Stimulated activated CD4-positive, alpha-beta T cell treated with anti-CD3 and anti-CD28 coated beads, Interleukin-1b, Interleukin-23, amount 100 ng/mL, for 24 hours (primary cell): ENCODE data around the gene XAGE3.
"Not testable (repeated sequence)": the region's sequence is repeated elsewhere in the genome, so short reads cannot be mapped to it uniquely, and the experiment has no call there.

Experiments
- DNase-seq, 4 experiments: peaks; one replicate each; pipeline ENCODE4 v3.0.0-alpha.2; 2020; ENCODE audit warnings: low read depth in 4 of 4, low spot score in 1 of 4

Gene XAGE3

GRCh38 chrX:52867610-52868348, at the start of gene XAGE3:
Gene XAGE3, minus strand, starts transcription at chrX:52868083. Its CDS starts 950 bp downstream, at chrX:52867133.
- DNase-seq: no peak

DNA sequence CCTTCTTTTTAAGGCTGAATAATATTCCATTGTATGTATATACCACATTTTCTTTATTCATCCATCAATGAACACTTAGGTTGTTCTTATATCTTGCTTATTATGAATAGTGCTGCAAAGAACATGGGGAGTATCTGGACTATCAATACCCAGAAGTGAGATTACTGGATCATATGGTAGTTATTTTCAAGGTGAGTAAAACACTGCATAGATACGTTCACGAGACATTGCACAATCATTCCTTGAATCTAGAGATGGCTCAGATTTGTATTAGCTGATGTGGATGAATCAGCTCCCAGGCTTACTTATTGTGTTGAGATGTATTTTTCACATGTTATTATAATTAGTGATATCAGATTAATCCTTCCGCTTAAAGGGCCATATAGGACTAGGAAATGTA, 46.8 kb upstream of the XAGE3 start:
- not testable (repeated sequence) for DNase-seq

DNA sequence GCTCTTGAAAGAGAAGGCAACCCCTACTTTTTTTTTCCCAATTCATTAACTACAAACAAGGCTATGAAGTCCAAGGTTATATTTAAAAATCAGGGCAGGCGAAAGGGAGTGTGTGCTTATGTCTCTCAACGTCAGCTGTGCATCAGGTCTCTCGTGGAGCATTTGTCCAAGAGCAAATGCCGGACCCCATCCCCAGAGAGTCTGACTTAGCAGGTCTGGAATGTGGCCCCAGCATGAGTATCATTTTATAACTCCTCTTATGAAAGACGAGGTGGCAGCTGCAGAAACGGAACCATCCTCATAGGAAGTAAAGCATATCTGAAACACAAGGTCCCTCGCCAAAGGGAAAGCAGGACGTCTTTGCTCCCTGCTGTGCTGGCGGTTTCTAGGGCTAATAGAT, 45.8 kb upstream of the XAGE3 start:
- not testable (repeated sequence) for DNase-seq

GRCh38 chrX:52909313-52909969, 41.6 kb upstream of the XAGE3 start:
- DNase-seq: not testable (repeated sequence)

- not testable (repeated sequence) for DNase-seq
Measured at GRCh38 chrX:52907900-52908299, 40.0 kb upstream of the XAGE3 start.

DNA sequence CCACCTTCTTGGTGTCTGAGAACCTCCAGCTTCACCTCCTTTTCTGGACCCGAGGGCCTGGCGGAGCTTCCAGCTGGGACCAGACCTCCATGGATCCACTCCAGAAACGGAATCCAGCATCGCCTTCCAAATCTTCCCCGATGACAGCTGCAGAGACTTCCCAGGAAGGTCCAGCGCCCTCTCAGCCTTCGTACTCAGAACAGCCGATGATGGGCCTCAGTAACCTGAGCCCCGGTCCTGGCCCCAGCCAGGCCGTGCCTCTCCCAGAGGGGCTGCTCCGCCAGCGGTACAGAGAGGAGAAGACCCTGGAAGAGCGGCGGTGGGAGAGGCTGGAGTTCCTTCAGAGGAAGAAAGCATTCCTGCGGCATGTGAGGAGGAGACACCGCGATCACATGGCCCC, 39.3 kb upstream of the XAGE3 start:
- not testable (repeated sequence) for DNase-seq

DNA sequence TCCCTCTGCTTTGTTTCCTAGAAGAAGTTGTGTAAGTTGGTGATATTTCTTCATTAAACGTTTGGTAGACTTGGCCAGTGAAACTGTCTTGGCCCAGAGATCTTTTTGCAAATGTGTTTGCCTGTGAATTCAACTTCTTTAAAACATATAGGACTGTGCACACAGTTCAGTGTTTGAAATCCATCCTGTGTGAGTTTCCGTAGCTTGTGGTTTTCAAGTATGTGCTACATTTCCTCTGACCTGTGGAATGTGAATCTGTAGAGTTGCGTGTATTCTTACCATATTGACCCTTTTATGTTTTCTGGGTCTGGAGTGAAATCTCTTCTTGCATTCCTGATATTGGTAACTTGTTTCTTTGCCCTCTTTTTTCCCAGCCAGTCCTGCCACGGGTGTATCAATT, 38.2 kb upstream of the XAGE3 start:
- DNase-seq: not testable (repeated sequence)

DNA sequence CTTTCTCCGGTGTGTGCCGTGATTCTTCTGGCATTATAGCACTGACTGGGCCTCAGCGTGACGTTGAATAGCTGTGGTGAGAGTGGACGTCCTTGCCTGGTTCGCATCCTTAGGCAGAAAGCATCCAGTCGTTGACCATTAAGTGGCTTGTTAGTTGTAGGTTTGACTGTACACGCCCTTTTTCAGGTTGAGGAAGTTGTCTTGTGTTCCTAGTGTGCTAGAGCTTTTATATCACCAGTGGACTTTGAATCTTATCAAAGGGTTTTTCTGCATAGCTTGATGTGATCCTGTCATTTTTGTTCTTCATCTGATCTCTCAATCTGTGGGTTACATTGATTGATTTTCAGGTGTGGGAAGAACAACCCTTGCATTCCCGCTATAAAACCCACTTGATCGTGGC, 37.6 kb upstream of the XAGE3 start:
- not testable (repeated sequence) for DNase-seq

DNA sequence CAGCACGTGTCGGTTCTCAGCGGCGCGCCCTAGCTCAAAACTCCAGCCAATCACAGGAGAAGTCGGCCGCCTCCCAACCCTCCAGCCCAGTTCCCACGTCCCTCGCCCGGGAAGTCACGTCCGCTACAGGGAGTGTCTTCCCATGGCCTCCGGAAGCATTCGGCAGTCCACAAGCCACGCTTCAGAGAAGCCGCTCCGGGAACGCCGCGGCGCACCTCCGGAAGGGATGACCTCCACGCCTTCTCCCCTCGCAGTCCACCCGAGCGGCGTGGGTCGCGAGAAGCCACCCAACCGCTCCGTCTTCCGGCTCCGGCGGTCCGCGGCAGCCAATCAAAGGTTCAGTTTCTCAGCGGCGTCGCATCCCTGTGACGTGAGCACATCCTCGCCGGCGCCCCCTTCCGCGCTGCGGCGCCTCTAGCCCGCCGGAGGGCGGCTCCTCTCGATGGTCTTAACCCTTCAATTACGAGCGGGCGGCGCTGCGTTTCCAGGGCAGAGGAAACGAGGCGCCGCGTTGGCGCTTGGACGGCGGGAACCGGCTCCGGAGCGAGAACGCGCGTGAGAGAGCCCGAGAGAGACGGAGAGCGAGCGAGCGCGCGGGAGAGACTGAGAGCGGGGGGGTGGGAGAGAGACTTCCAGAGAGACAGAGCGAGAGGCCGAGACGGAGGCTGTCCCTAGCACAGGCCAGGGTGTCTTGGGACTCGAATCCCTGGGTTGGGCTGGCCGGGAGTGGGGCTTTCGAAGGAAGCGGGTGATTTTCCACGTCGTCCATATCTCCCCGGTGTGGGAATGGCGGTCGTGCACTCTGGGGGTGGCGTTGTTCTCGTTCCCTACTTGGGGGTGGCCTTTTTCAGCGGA, 29.2 kb upstream of the XAGE3 start, which contains the start of gene FAM156B:
Gene FAM156B, plus strand, starts transcription at position 476 of the 855 bp plus-strand sequence. CDS start 9,896 bp downstream, outside the sequence.
- not testable (repeated sequence) for DNase-seq

DNA sequence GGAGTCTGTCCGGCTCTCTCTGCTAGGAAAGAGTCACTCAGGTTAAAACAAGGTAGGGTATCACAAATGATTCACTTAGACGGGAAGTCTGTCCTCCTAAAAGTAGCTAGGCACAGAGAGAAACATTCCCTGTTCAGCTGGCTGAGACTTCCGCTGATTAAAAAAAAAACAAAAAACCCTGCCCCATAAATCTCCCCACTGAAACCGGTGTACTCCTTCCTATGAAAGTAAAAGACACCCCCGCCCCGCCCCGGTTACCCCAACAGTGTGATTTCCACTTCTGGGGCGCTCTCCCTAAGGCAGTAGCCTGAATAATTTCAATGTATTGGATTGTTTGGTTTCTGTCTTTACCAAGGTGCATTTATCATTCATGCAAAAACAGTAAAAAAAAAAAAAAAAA, 28.6 kb upstream of the XAGE3 start:
- not testable (repeated sequence) for DNase-seq

- not testable (repeated sequence) for DNase-seq
Measured at GRCh38 chrX:52888090-52888489, 20.2 kb upstream of the XAGE3 start.

GRCh38 chrX:52887459-52887858, 19.6 kb upstream of the XAGE3 start:
- DNase-seq: not testable (repeated sequence)

DNA sequence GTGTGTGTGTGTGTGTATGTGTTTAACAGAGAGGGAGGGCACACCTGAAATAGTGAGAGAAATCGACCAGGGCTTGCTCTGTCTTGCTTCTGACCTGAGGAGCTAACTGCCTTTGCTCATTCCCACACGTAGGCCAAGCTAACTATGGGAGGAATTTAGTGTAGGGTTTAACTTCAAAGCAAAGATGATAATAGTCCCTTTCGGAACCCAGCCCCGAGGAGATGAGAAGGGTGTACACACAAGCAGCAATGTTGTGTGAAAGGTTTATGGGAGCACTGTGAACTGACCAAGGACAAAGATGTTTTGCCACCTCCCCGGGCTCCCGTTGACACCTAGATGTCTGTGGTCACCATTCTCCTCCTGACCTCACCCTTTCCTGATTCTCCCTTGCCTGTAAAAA, 8.5 kb upstream of the XAGE3 start:
- DNase-seq: not testable (repeated sequence)

DNA sequence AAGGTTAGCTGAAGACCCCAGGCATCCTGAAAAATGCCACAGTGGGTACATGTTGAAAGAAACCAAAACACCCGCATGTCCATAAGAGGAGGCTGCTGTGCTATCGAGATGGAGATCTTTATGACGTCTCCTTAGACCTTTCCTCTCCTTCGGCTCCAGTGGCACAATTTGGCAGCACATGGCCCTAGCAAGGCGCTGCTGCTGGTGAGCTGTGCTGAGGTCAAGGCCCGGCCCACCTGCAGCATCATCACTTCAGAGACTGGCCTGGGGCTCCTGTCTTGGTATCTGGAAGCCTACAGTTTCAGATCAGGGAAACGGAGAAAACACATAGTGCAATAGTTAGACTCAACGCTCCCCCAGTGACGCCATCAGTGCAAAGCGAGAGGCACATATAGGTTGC, 7.6 kb upstream of the XAGE3 start:
- not testable (repeated sequence) for DNase-seq

- DNase-seq: no peak
Measured at GRCh38 chrX:52874661-52875060, 6.8 kb upstream of the XAGE3 start.

- DNase-seq: not testable (repeated sequence)
Measured at GRCh38 chrX:52873825-52874224, 5.9 kb upstream of the XAGE3 start.

GRCh38 chrX:52870046-52870445, 2.2 kb upstream of the XAGE3 start:
- DNase-seq: no peak

DNA sequence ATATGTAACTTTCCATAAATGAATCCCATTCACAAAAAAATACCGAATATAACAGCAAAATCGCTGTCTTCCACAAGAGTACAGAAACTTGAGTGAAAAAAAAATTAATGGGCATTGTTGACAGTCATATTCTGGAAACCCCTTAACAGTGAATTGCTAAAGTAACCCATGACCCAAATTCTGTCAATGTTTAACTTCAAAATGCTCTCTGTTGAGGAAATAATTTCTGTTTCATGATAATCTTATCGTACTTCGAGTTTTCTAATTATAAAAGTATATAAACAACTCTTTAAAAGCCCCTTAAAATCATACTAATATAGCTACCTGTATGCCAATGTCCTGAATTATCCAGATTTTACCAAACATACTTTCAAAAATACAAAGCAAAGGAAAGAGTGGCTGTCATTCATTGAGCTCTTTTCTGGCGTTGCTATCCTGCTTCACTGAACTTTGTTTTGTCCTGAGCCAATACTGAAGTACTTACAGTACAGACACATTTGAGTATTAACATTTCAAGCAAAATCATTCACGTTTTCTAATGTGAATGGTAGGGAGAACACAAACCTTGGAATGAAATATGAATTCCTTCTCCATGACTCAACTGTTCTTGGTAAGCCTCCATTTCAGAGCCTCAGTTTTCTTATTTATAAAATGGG, 2.4 kb downstream of the XAGE3 start:
- DNase-seq: no peak

- not testable (repeated sequence) for DNase-seq
Measured at GRCh38 chrX:52856991-52857525, 10.8 kb downstream of the XAGE3 start.

GRCh38 chrX:52852110-52852860, 15.6 kb downstream of the XAGE3 start:
- no peak for DNase-seq
